ENCODE measurements around the gene OTUD3.
A peak's percentile ranks its signal among the peaks of the same experiment; 100 is the strongest.
"Not testable (repeated sequence)": the region's sequence is repeated elsewhere in the genome, so short reads cannot be mapped to it uniquely, and the experiment has no call there.

The OTUD3 gene

DNA sequence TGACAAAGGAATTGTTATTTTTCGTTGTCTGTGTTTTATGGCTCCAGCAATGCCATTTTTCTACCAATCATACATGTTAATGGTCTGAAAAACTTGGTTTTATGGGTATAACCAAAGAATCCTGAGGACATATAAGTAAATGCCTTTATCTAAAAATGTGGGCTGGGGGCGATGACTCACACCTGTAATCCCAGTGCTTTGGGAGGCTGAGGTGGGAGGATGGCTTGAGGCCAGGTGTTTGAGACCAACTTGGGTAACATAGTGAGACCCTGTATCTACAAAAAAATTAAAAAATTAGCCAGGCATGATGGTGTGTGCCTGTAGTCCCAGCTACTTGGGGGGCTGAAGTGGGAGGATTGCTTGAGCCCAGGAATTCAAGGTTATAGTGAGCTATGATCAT, 12.7 kb upstream of the OTUD3 start:
- DNase-seq (ENCODE audit: low spot score): not testable (repeated sequence)

GRCh38 chr1:19869929-19870328, 12.3 kb upstream of the OTUD3 start:
- DNase-seq (ENCODE audit: low spot score): no peak

- peak; percentile 71 for DNase-seq (ENCODE audit: low spot score)
Measured at GRCh38 chr1:19872190-19872589, 10.0 kb upstream of the OTUD3 start.

- no peak for DNase-seq (ENCODE audit: low spot score)
Measured at GRCh38 chr1:19877181-19877750, 4.9 kb upstream of the OTUD3 start.

DNA sequence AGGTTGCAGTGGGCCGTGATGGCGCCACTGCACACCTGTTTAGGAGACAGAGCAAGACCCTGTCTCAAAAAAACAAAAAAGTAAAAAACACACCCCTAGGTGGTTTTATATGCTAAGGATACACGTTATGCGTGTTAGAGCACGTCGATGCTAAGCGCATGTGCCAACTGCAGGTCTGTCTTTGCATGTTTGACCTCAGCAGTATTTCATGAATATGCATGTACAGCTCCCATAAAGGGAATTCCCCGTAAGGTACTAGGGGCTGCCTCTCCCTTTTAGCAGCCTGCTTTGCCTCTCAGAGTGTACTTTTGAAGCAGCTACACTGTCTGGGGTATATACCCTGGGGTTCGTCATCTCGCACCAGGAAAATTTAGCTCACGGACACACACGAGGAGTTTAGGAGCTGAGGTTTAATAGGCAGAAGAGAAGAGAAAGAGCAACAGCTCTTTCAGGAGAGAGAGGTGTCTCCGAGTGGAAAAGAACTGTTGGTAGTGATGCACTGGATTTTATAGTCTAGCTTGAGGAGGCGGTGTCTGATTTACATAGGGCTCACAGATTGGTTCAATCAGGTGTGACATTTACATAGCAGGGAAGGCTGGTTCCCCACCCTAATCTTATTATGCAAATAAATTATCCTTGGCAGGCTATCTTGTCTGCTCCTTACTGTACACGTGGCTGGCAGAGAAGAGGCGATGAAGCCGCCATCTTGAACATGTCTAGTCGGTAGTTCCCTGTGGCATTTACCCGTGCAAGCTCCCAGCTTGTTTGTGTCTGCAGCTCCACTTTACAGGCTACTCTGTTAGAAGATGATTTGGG, 4.2 kb upstream of the OTUD3 start:
- peak; percentile 20 for DNase-seq (ENCODE audit: low spot score)

DNA sequence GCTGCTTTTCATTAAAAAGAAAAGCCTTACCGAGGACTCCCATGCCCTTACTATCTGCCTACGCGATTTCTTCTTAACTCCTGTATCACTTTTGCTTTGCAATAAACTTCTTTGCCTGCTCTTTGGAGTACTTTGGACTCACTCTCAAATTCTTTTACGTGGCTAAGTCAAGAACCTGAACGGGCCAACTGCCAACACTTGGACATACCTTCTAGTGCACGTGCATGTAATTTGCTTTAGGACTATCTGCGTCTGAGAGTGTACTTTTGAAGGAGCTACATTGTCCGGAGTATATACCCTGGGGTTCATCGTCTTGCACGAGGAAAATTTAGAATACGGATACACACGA, 3.6 kb upstream of the OTUD3 start:
- DNase-seq (ENCODE audit: low spot score): no peak

DNA sequence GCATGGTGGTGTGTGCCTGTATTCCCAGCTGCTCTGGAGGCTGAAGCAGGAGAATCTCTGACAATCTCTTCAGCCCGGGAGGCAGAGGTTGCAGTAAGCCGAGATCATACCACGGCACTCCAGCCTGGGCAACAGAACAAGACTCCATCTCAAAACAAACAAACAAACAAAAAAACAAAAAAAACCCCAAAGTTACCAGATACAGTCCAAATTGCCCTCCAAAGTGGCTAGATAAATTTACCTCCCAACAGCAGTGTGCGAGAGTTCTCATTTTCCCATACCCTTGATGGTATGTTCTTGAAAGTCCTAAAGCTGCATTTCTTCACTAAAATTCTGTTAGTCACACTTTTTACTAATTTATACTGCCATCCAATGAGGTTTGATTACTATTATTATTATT, 3.0 kb upstream of the OTUD3 start:
- DNase-seq (ENCODE audit: low spot score): no peak

DNA sequence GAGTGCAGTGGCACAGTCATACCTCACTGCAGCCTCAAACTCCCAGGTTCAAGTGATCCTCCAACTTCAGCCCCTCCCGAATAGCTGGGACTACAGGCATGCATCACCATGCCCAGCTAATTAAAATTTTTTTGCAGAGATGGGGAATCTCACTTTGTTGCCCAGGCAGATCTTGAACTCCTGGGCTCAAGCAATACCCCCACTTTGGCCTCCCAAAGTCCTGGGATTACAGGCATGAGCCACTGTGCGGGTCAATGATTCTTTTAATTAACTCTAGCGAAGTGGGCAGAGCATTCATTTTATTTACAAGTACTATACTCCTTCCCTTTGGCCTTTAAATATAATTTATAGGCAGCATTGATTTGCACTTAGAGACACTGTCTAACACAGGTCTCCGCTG, 2.5 kb upstream of the OTUD3 start:
- no peak for DNase-seq (ENCODE audit: low spot score)

DNA sequence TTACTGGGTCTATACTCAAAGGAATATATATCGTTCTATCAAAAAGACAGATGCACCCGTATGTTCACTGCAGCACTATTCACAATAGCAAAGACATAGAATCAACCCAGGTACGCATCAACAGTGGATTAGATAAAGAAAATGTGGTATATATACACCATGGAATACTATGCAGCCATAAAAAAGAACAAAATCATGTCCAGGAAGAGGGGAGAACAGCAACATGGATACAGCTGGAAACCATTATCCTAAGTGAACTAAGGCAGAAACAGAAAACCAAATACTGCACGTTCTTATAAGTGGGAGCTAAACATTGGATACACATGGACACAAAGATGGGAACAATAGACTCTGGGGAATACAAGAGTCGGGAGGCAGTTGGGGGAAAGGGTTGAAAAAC, 1.4 kb upstream of the OTUD3 start:
- DNase-seq (ENCODE audit: low spot score): not testable (repeated sequence)

- no peak for DNase-seq (ENCODE audit: low spot score)
Measured at GRCh38 chr1:19884312-19884711, 2.1 kb downstream of the OTUD3 start.

DNA sequence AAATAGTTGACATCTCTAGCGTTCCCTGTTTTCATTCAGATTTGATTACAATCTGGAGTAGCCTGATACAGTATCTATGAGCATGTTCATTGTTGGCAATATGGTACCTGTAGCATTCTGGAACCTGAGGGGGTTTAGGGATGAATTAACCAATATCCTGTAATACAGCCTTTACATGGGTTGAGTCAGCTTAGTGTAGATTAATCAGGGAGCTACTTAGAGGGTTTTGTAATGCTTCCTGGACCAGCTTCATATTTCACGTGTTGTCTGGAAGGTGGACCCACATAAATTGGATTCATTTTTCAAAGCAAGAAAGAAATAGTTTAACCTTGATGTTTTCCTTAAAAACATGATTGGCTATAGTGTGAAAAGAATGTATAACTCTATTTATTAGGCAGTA, 3.6 kb downstream of the OTUD3 start:
- DNase-seq (ENCODE audit: low spot score): no peak

DNA sequence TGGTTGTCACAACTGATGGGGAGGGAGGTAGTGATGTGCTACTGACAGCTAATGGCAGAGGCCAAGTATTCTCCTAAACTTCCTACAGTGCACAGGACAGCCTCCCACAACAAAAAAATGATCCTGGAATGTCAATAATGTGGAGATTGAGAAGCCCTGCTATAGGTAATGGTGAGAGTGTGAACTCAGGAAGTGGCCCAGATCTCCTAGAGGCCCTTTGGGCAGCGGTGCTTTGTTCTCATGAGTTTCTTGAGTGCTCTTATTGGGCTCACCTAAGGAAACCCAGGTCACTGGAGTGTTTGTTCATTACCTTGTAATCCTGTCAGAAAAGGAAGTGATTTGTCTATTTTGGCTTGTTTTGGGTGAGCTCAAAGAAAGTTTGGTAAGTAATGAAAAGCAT, 5.9 kb downstream of the OTUD3 start:
- DNase-seq (ENCODE audit: low spot score): no peak

DNA sequence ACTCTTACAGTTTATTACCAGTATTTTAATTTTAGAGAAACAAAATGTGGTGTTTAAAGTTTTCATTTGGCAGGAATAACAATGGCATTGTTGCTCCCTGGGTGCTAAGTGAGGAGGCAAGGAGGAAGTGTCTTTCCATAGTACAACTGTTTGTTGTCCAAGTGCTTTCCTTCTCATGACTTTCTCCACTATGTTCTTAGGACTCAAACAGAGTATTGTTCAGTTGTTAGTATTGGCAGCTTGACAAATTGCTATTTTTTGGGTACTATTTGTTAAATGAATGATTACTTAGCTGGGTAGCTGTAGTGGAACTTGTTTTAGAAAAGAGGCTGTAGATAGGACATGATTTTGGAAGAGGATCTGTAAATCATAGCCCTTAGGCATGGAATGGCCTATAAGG, 7.5 kb downstream of the OTUD3 start:
- no peak for DNase-seq (ENCODE audit: low spot score)

DNA sequence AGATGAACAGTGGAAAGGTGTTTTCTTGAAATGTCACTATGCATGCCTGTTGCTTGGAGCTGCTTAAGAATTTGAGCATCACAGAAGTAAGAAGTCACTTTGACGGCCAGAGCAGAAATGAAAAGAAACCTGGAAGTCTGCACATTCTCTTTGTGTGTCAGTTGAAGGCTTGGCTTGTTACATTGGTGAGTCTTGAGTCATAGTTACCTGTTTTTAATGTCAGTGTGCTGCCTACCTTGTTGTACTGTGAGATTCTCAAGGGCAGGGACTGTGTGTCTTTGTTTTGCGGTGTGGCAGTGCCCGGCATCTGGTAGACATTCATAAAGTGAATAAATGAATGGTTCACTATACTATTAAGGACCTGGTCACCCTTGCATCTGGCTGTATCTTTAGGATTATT, 9.9 kb downstream of the OTUD3 start:
- DNase-seq (ENCODE audit: low spot score): no peak

DNA sequence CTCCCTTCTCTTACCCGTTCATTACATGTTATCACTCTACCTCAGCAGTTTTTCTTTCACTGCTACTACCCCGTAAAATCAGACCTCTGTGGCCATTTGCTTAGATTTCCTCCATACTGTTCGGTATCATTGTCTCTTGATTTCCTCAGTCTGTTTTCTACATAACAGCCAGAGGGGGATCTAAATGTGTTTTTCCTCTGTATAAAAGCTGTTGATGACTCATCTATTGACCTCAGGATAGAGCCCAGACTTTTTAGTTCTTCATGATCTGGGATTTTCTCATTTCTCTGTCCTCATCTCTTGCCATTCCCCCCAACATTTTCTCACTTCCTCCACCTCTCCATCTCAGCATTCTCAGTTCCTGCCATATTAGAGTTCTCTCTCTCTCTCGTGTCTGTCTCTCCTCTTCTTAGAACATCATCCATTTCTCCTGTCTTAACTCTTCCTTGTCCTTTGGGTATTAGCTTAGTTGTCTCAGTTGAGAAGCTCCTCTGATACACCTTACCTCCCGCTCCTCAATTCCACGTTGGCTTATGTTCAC, 10.5 kb downstream of the OTUD3 start:
- DNase-seq (ENCODE audit: low spot score): no peak

- no peak for DNase-seq (ENCODE audit: low spot score)
Measured at GRCh38 chr1:19893687-19894086, 11.5 kb downstream of the OTUD3 start.

DNA sequence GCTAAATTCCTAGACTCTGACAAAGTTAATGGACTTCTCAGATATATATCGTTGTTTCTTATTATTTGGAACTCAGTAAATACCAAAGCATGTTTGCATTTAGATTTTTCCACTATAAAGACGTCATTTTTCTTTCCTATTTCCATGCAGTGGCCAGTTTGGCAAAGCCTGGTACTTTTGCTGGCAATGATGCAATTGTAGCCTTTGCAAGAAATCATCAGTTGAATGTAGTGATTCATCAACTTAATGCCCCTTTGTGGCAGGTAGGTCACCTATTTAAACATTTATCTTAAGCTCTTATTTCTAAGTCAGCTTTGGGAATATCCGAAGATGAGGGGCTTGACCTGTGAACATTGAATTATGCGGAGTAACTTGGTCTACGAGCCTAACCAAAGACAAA, 12.0 kb downstream of the OTUD3 start:
- DNase-seq (ENCODE audit: low spot score): no peak

- no peak for DNase-seq (ENCODE audit: low spot score)
Measured at GRCh38 chr1:19901653-19902052, 19.5 kb downstream of the OTUD3 start.

- DNase-seq (ENCODE audit: low spot score): peak; percentile 95
Measured at GRCh38 chr1:19903621-19904020, 21.4 kb downstream of the OTUD3 start.

DNA sequence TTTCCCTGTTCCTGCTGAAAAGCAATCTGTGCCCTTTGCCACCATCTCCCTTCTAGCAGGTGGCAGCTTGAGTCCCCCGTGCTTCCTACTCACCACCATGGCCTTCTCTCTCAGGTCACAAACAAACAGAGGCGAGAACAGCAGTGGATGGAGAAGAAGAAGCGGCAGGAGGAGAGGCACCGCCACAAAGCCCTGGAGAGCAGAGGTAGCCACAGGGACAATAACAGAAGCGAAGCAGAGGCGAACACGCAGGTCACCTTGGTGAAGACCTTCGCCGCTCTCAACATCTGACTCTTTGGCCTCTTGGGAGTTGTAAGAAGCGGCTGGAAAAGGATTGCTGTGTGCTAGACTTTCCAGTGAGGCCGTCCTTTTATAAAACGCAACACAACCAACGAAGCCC, 25.3 kb downstream of the OTUD3 start:
- no peak for DNase-seq (ENCODE audit: low spot score)

DNA sequence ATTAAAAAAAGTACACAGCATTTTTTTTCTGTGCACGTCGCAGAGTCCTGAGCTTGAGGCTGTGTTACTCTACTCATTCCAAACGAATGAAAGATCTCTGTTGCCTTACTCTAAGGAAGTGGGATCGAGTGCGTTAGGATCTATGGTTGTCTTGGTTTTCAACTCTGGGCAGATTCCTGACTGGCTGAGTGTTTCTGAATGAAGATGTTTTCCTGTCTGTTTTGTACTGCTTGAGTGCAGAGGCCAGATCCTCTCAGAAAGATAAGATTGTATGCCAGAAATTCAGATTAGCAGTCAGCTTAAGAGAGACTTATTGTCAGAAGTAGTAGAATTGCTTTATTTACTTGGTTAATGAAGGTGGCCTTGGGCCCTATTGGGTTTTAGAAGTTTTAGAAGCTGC, 27.2 kb downstream of the OTUD3 start:
- no peak for DNase-seq (ENCODE audit: low spot score)

DNA sequence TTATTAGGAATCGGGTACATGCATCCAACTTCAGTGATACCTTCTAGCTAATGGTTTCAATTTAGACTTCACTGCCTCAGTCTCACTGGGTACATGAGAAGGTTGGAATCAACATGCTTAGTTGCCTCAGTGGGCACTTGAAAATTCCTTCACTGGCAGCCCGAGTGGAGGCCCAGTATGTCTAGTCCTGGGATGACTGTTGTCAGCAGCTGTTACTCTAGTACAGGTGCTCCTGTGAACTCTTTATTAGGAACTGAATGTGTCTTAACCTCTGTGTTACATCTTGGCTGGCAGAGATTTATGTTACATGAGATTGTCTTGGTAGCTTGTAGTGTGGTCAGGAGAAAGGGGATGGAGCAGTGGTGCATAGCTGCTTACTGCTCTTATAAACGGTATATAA, 27.8 kb downstream of the OTUD3 start:
- DNase-seq (ENCODE audit: low spot score): no peak

GRCh38 chr1:19910650-19911049, 28.5 kb downstream of the OTUD3 start:
- no peak for DNase-seq (ENCODE audit: low spot score)

DNA sequence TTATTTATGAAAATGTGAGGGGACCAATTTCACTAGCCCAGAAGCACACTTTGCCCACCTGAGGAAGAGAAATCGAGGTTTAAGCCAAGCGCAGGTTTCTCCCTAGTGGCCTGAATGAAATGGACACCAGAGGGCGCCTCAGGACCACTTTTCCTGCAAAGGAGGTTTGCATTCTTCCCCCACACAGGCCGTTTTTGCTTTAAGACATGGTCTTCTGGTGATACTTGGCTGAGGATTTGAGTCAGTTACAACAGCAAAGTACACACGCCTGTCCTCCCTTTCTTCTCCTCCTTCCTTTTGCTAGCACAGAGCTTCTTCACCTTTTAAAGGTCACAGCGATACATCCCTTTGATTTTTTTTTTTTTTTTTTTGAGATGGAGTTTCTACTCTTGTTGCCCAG, 35.9 kb downstream of the OTUD3 start:
- peak; percentile 74 for DNase-seq (ENCODE audit: low spot score)
